HL-60/S4 treated with phorbol 12-myristate 13-acetate at 8.2 ng/mL for 4 days and 3 days (cell line): ENCODE results near the gene MAMDC2.

Experiments
- in situ Hi-C: fragments of 300-500 bp; cut with MboI; formaldehyde crosslinking; loops from 2 replicates; pipeline ENCODE4 v1.15.0; 2022; ENCODE audit warnings: low sequenced_read_pairs

Gene MAMDC2

GRCh38 chr9:70101265-70101664, 57.6 kb downstream of the MAMDC2 start:
- in situ Hi-C loops, result no loop called here

- in situ Hi-C loops, result no loop called here
Observed at GRCh38 chr9:70105147-70105546, 61.5 kb downstream of the MAMDC2 start.

GRCh38 chr9:70106571-70106970, 62.9 kb downstream of the MAMDC2 start:
- in situ Hi-C loops, result no loop called here

- in situ Hi-C loops, result no loop called here
Observed at GRCh38 chr9:70107558-70107957, 63.9 kb downstream of the MAMDC2 start.

- in situ Hi-C loops, result no loop called here
Observed at GRCh38 chr9:70108181-70108580, 64.5 kb downstream of the MAMDC2 start.

GRCh38 chr9:70110194-70111041, 66.8 kb downstream of the MAMDC2 start:
- in situ Hi-C loops, result no loop called here

GRCh38 chr9:70111042-70111602, 67.5 kb downstream of the MAMDC2 start:
- in situ Hi-C loops, result no loop called here

GRCh38 chr9:70111641-70112236, 68.1 kb downstream of the MAMDC2 start:
- in situ Hi-C loops, result no loop called here

GRCh38 chr9:70112981-70113380, 69.3 kb downstream of the MAMDC2 start:
- in situ Hi-C loops, result no loop called here

GRCh38 chr9:70113403-70114022, 69.9 kb downstream of the MAMDC2 start:
- in situ Hi-C loops, result no loop called here

GRCh38 chr9:70114898-70115297, 71.2 kb downstream of the MAMDC2 start:
- in situ Hi-C loops, result no loop called here

GRCh38 chr9:70117835-70118319, 74.2 kb downstream of the MAMDC2 start:
- in situ Hi-C loops, result no loop called here

GRCh38 chr9:70119786-70120185, 76.1 kb downstream of the MAMDC2 start:
- in situ Hi-C loops, result no loop called here

- in situ Hi-C loops, result no loop called here
Observed at GRCh38 chr9:70120834-70121510, 77.3 kb downstream of the MAMDC2 start.

- in situ Hi-C loops, result no loop called here
Observed at GRCh38 chr9:70121818-70122436, 78.3 kb downstream of the MAMDC2 start.

GRCh38 chr9:70123695-70124094, 80.0 kb downstream of the MAMDC2 start:
- in situ Hi-C loops, result no loop called here

GRCh38 chr9:70125621-70126263, 82.1 kb downstream of the MAMDC2 start:
- in situ Hi-C loops, result no loop called here

- in situ Hi-C loops, result no loop called here
Observed at GRCh38 chr9:70127036-70127435, 83.4 kb downstream of the MAMDC2 start.

GRCh38 chr9:70127540-70128416, 84.1 kb downstream of the MAMDC2 start:
- in situ Hi-C loops, result no loop called here
